Liver (tissue), 3 donors: ENCODE data around the gene AMBN.

Experiments
- EGR1 ChIP-seq, 2 donors: IDR thresholded peaks; 2 replicates each; pipeline ENCODE4 v1.6.1; 2016 to 2018; ENCODE audit warnings: antibody characterized with exemption in 2 of 2, low read depth in 2 of 2
- FOXA1 ChIP-seq: IDR thresholded peaks from 2 replicates; pipeline ENCODE4 v1.6.1; 2016; ENCODE audit warnings: antibody characterized with exemption
- GABPA ChIP-seq, 2 donors: IDR thresholded peaks in 1 of 2; conservative IDR thresholded peaks in 1 of 2; 2 replicates each; pipeline ENCODE4 v1.6.1; 2016; ENCODE audit warnings: antibody characterized with exemption in 2 of 2, mild to moderate bottlenecking in 1 of 2, moderate library complexity in 1 of 2
- HNF4A ChIP-seq, 2 donors: conservative IDR thresholded peaks; 2 replicates each; pipeline ENCODE4 v1.6.1; 2016; ENCODE audit warnings: antibody characterized with exemption in 2 of 2, mild to moderate bottlenecking in 2 of 2
- JUND ChIP-seq, 2 donors: IDR thresholded peaks; 2 replicates each; pipeline ENCODE4 v1.6.1; 2016; ENCODE audit warnings: antibody characterized with exemption in 2 of 2
- MAX ChIP-seq: IDR thresholded peaks from 2 replicates; pipeline ENCODE4 v1.6.1; 2016; ENCODE audit warnings: antibody characterized with exemption
- RAD21 ChIP-seq, 2 donors: IDR thresholded peaks; 2 replicates each; pipeline ENCODE4 v1.6.1; 2016; ENCODE audit warnings: antibody characterized with exemption in 2 of 2, mild to moderate bottlenecking in 2 of 2
- SP1 ChIP-seq: IDR thresholded peaks from 2 replicates; pipeline ENCODE4 v1.6.1; 2018; ENCODE audit warnings: antibody characterized with exemption, mild to moderate bottlenecking
- TAF1 ChIP-seq: conservative IDR thresholded peaks from 2 replicates; pipeline ENCODE4 v1.6.1; 2016; ENCODE audit warnings: antibody characterized with exemption, mild to moderate bottlenecking
- YY1 ChIP-seq: IDR thresholded peaks from 2 replicates; pipeline ENCODE4 v1.6.1; 2016; ENCODE audit warnings: antibody characterized with exemption, mild to moderate bottlenecking
- TF ChIP-seq, protein P1 (sequence below): fragments of 150-350 bp; IDR thresholded peaks from 2 replicates; pipeline ENCODE4 v1.5.1; 2017; ENCODE audit warnings: improper control_type of control experiment, low read depth, low read length; ENCODE audit not compliant: missing input control
- TF ChIP-seq, protein P2 (sequence below): IDR thresholded peaks from 2 replicates; pipeline ENCODE4 v1.6.1; 2016; ENCODE audit warnings: antibody characterized with exemption
- TF ChIP-seq, protein P3 (sequence below): IDR thresholded peaks from 2 replicates; pipeline ENCODE4 v1.6.1; 2016; ENCODE audit warnings: antibody characterized with exemption, mild to moderate bottlenecking
- TF ChIP-seq, protein P4 (sequence below): IDR thresholded peaks from 2 replicates; pipeline ENCODE4 v1.6.1; 2016; ENCODE audit warnings: antibody characterized with exemption
- donor health status: healthy.
- donor health status: healthy.

DNA sequence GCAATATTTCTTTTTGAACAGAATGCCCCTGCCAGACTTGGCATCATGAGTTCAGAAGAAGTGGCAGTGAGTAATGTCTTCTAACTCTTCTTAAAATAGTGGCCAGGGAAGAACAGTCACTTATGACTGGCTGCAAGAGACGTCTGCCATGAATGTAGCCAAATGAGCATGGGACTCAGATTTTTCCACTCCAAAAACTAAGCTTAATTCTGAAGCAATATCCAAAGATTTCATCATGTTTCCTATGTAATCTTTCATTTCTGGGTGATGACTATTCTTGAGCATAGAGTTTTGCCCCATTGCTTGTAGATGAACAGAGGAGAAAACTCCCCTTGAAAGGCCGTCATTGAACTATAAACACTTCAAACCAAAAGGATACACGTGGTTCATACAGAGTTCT, 11.8 kb downstream of the AMBN start:
- TF ChIP-seq, protein P1, sequence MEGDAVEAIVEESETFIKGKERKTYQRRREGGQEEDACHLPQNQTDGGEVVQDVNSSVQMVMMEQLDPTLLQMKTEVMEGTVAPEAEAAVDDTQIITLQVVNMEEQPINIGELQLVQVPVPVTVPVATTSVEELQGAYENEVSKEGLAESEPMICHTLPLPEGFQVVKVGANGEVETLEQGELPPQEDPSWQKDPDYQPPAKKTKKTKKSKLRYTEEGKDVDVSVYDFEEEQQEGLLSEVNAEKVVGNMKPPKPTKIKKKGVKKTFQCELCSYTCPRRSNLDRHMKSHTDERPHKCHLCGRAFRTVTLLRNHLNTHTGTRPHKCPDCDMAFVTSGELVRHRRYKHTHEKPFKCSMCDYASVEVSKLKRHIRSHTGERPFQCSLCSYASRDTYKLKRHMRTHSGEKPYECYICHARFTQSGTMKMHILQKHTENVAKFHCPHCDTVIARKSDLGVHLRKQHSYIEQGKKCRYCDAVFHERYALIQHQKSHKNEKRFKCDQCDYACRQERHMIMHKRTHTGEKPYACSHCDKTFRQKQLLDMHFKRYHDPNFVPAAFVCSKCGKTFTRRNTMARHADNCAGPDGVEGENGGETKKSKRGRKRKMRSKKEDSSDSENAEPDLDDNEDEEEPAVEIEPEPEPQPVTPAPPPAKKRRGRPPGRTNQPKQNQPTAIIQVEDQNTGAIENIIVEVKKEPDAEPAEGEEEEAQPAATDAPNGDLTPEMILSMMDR, result no peak
- TF ChIP-seq YY1 (no peak), JUND (IDR thresholded peaks at IDR 0.05) (no peak), MAX (no peak), GABPA (IDR thresholded peaks at IDR 0.05 in 1 of 2, conservative IDR thresholded peaks at IDR 0.05 in 1 of 2) (no peak), RAD21 (IDR thresholded peaks at IDR 0.05) (no peak), HNF4A (conservative IDR thresholded peaks at IDR 0.05) (no peak), TAF1 (no peak), FOXA1 (no peak), SP1 (no peak), EGR1 (IDR thresholded peaks at IDR 0.05; ENCODE audit: low read depth in 2 of 2) (no peak)
- TF ChIP-seq, protein P2, sequence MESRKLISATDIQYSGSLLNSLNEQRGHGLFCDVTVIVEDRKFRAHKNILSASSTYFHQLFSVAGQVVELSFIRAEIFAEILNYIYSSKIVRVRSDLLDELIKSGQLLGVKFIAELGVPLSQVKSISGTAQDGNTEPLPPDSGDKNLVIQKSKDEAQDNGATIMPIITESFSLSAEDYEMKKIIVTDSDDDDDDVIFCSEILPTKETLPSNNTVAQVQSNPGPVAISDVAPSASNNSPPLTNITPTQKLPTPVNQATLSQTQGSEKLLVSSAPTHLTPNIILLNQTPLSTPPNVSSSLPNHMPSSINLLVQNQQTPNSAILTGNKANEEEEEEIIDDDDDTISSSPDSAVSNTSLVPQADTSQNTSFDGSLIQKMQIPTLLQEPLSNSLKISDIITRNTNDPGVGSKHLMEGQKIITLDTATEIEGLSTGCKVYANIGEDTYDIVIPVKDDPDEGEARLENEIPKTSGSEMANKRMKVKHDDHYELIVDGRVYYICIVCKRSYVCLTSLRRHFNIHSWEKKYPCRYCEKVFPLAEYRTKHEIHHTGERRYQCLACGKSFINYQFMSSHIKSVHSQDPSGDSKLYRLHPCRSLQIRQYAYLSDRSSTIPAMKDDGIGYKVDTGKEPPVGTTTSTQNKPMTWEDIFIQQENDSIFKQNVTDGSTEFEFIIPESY, result no peak
- TF ChIP-seq, protein P3, sequence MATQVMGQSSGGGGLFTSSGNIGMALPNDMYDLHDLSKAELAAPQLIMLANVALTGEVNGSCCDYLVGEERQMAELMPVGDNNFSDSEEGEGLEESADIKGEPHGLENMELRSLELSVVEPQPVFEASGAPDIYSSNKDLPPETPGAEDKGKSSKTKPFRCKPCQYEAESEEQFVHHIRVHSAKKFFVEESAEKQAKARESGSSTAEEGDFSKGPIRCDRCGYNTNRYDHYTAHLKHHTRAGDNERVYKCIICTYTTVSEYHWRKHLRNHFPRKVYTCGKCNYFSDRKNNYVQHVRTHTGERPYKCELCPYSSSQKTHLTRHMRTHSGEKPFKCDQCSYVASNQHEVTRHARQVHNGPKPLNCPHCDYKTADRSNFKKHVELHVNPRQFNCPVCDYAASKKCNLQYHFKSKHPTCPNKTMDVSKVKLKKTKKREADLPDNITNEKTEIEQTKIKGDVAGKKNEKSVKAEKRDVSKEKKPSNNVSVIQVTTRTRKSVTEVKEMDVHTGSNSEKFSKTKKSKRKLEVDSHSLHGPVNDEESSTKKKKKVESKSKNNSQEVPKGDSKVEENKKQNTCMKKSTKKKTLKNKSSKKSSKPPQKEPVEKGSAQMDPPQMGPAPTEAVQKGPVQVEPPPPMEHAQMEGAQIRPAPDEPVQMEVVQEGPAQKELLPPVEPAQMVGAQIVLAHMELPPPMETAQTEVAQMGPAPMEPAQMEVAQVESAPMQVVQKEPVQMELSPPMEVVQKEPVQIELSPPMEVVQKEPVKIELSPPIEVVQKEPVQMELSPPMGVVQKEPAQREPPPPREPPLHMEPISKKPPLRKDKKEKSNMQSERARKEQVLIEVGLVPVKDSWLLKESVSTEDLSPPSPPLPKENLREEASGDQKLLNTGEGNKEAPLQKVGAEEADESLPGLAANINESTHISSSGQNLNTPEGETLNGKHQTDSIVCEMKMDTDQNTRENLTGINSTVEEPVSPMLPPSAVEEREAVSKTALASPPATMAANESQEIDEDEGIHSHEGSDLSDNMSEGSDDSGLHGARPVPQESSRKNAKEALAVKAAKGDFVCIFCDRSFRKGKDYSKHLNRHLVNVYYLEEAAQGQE, result no peak
- TF ChIP-seq, protein P4, sequence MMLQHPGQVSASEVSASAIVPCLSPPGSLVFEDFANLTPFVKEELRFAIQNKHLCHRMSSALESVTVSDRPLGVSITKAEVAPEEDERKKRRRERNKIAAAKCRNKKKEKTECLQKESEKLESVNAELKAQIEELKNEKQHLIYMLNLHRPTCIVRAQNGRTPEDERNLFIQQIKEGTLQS, result no peak
